ENCODE measurements around the gene ITM2A. TPM values are rescaled to one million over a fixed set of nuclear protein-coding genes. Genes with fewer than 3 reads are reported as not detected.

Gene ITM2A
- polyA plus RNA-seq (ENCODE audit: insufficient read length in 4 of 4): 100 to 1,000 TPM in 2 of 4 donors, 10 to 100 TPM in 2; 92.4 to 104 (median 102) TPM

DNA sequence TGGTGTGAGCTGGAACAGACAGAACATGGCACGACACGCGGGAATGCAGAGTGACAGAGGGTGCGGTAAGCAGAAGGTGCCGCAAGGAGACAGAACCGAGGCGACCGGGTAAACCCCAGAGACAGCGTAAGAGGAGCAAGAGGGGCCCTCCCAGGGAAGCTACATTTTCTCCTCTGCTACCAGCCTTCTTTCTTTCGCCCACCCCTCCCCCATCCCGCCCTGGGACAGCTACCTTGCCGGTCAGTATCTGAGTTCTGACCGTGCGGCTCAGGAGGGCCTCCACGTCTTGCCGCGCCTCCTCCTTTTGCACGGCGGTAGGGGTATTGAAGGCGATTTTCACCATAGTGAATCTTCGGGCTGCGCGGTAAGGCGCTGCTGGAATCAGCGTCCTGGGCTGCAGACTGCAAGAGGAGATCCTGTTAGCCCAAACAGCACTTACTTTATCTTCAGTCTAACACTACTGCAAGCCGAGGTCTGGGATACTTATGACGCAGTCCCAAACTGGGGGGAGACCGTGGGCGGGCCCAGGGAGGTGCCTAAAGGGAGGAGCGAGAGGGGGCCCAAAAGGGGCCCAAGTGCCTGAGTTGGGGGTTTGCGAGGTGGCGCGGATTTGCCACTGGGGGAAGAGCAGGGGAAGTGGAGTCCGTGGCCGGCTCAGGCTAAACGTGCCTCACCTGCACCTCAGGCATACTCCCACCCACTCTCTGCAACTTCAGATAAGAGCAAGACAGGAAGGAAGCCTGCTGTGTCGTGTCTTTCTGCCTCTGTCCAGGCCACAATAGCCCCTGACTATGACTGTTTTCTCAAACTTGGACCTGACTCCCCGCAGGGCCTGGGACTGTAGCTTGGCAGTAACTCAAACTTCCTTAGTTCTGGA, at the start of gene ITM2A:
TSS of gene ITM2A (minus strand) at position 462 of the 877 bp plus-strand sequence. CDS start at position 343, 119 bp downstream.
- DNase-seq (ENCODE audit: low read depth in 4 of 4, low spot score in 3 of 4): no peak

DNA sequence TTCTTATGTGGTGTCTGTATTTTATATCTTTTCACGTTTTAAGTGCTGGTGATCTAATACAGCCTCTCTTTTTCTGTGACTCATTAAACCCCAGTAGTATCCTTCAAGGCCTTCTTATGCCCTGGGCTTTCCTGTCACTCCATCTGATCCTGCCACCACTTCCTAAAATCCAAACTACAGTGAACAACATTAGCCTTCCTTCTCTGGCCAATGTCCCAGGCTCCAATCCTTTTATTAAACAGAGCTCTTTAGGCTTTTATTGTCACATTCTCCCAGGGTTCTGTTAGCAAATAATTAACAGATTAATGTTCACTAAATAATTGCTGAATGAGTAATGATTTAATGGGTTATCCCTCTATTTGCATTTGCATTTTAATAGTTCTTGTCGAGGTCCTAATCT, 47.9 kb upstream of the ITM2A start:
- DNase-seq (ENCODE audit: low read depth in 4 of 4, low spot score in 3 of 4): no peak

DNA sequence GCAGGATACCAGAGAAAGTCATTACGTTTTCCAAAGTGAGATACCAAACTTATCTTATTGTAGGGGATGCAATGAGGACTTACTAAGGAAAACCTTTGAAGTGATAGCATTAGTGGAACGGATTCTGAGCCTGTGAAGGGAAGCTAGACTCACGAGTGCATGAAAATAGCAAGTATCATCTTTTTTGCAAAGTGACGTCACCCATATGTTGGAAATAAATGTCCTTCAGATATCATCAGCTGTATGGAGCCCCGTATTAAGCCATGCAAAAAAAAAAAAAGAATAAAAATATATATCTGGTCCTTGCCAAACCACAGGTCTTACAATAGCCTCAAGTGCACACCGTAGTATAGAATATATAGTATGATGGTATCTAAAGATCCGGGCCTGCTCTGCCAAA, 46.8 kb upstream of the ITM2A start:
- no peak for DNase-seq (ENCODE audit: low read depth in 4 of 4, low spot score in 3 of 4)

DNA sequence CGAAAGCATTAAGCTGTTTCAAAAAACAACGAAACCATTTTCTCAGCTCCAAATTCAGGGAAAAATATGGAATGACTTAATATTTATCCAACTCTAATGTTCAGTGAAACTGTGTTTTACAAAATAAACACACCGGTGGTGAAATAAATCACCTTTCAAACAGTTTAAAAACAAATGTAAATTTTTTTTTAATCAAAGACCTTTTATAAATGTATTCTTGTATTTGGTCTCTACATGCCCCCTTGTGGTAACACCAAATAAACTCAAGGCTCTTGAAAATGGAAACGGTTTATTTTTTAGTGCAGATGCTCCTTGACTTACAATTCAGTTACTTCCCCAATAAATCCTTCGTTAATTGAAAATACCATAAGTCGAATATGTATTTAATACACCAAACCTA, 45.8 kb upstream of the ITM2A start:
- DNase-seq (ENCODE audit: low read depth in 4 of 4, low spot score in 3 of 4): no peak

DNA sequence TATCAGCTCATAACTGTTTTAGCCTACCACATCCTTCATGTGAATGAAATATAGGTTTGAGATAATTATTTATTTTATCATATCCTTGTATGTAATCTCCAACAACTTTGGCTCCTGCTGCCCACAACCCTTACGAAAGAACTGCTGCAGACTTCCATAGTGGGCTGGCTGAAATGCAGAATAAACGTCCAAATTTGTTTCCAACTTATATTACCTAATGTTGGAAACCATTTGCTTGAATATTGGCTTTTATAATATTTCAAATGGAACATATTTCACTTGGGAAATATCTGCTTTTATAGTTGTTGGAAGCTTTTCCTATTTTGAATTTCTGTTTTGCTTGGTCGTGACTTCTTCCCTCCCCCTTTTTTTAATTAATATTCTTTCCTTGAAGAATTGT, 45.0 kb upstream of the ITM2A start:
- DNase-seq (ENCODE audit: low read depth in 4 of 4, low spot score in 3 of 4): no peak

DNA sequence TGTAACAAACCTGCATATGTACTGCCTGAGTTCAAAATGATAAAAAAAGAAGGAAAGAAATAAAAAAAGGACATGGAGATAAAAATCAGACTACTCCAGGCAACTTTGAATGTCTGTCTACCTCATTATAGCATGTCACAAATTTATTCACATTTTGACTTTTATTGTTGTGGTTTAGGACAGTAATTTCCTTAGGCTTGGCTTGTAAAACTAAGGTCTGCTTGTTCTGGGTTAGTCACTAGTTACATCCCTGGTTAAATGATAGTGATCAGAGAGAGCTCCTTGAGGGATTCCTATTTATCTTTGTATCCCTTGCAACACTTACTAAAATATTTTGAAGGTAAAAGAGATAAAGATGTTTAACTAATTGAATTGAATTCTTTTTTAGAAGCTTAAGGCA, 42.5 kb upstream of the ITM2A start:
- no peak for DNase-seq (ENCODE audit: low read depth in 4 of 4, low spot score in 3 of 4)

DNA sequence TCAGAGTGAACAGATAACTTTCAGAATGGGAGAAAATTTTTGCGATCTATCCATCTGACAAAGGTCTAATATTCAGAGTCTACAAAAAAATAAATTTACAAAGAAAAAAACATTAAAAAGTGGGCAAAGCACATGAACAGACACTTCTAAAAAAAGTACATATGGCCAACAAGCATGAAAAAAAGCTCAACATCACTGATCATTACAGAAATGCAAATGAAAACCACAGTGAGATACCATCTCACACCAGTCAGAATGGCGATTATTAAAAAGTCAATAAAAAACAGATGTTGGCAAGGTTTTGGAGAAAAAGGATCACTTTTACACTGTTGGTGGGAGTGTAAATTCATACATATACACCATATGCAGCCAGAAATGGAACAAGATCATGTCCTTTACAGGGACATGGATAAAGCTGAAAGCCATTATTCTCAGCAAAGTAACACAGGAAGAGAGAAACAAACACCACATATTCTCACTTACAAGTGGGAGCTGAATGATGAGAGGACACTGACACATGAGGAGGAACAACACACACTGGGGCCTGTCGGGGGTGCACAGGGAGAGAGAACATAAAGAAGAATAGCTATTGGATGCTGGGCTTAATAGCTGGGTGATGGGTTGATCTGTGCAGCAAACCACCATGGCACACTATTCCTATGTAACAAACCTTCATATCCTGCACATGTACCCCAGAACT, 41.6 kb upstream of the ITM2A start:
- DNase-seq (ENCODE audit: low read depth in 4 of 4, low spot score in 3 of 4): no peak

DNA sequence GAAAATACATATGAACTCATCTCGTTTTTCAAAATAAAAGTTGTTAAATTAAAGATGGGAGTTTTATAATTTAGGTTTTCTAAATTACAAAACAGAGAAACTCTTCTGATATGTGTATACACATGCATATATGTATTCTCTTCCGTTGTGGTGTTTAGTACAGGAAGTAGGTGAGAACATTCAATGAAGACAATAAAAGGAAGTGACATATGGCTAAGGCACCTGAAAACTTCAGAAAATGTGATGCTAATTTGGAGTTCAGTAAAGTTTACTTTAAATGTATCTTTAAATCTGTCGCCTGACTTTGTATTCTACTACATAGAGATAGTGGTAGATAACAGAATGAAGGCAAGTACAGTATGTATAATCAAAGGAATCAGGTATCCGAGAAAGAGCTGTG, 33.5 kb upstream of the ITM2A start:
- no peak for DNase-seq (ENCODE audit: low read depth in 4 of 4, low spot score in 3 of 4)

DNA sequence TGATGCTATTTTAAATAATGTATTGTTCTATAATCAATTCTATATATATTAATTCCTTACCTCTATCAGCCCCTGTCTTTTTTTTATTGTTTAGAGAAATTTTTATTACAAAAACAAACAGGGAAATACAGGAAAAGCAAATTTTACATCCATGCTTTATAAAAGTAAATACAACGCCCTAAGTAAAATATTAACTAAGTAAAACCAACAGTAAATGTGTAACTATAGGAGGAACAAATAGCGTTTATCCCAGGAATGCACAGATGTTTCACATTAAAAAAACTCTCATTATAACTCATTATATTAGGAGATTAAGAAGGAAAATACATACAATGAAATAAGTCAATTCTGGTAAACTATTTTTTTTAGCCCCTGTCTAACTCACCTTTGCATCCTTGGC, 8.2 kb upstream of the ITM2A start:
- no peak for DNase-seq (ENCODE audit: low read depth in 4 of 4, low spot score in 3 of 4)

DNA sequence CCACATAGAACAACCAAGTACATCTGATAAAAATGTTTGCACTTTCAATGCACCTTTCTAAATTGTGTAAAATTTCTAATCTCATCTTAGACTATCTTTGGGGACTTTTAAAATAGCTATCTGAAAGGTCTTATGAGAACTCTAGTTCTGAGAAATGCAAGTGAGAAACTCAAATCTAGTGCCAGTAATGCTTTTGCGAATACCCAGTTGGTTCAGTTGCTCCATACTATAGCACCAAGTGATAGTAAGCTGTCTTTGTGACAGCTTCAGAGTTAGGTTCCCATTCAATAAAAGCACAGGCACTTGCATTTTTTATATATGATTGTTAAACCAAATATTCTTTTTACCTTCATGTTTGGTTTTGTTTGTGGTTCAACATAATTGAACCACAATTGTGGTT, 4.5 kb upstream of the ITM2A start:
- DNase-seq (ENCODE audit: low read depth in 4 of 4, low spot score in 3 of 4): no peak

DNA sequence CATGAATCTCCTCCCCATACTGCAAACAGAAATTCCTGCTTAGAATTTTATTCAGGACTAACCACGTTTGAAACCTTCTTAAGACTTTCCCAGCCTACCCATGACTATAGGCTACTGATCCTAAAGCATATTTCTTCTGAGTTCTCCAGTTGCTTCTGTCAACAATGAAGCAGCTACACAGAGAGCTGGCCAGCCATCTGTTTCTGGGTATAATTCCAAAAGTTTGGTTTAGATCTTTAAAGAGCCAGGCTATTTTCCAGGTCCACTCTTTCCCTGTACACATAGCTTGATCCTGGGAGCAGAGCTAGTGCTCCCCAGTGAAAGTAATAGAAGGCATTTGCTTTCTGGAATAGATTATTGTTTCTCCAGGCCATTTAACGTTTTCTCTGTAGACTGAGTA, 4.0 kb upstream of the ITM2A start:
- DNase-seq (ENCODE audit: low read depth in 4 of 4, low spot score in 3 of 4): no peak

DNA sequence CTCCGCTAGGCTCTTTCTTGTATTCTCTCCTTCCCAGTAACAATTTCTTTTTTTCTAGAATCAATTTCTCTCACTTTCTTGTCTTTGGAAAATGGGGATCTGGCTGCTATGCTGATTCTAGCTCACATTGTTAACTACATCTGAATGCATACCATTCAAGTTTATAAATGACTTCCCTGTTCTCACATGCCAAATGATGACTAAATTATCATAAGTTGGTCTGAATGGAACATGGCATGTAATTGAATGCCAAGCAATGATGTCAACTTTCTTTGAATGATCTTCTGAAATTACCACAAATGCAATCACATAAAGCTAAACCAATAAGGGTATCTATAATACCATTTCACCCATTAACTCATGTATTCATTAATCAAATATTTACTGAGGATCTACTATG, 2.7 kb upstream of the ITM2A start:
- no peak for DNase-seq (ENCODE audit: low read depth in 4 of 4, low spot score in 3 of 4)

DNA sequence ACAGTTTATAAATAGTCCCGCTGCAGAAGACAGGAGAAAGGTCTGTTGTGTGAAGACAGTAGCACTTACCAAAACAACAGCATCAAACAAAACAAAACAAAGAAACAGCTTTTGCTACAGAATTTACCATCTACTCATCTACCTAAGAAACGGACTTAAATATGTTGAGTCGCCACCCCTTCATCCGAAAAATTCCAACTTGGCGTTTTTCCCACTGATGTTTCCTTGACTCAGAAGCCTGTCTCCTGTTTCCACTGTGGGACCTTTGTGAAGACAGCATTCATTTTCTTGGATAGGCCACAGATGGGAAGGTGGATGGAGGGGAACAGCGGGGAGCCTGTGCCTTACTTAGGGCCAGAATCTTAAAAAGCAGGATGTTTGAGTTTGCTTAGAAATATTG, 1.3 kb upstream of the ITM2A start:
- DNase-seq (ENCODE audit: low read depth in 4 of 4, low spot score in 3 of 4): no peak

DNA sequence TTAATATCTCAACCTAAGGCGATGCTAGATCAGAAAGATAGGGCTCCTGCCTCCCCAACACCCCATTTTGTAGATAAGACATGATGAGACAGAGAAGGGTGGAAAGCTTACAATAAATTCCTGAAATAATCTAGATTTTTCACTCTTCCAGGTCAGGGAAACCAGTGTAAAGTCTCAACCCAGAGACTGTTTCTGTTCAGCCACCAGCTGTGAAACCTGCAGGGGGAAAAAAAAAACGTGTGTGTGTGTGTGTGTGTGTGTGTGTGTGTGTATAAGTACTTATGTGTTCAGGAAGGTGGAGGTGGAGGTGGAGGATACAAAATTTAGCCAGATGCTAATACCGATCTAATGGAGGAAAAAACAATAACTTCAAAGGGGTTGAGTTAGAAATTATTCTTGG, 773 bp upstream of the ITM2A start:
- DNase-seq (ENCODE audit: low read depth in 4 of 4, low spot score in 3 of 4): no peak

DNA sequence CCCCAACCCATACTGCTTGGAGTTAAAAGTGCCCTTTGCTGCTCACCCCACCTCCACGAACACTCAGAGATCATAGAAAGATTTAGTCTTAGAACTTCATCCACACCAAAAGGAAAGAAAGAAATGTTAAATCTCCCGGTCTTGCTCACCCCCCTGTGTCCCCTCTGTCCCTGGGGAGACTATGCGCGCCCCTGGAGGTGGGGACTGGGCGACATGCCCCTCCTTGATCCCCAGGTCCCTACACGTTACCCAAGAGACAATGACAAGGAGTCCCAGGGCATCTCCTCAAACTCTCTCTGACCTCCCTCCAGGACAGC, 620 bp downstream of the ITM2A start:
- DNase-seq (ENCODE audit: low read depth in 4 of 4, low spot score in 3 of 4): no peak

DNA sequence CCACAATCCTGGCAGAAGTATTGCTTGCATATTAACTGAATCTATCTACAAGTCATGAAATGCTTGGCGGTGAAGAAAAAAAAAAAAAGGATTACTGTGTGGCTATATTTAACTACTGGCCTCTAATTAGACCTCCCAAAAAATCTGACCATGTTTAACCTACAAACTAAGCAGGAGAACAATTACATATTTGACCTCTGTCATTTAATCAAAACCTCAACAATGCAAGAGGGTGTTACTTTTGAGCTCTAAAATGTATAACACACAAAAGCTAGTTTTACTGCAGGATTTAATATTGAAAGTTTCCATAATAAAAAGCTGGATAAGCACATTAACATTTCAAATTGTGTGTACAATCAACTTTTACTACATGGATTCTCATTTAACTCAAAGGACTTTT, 1.5 kb downstream of the ITM2A start:
- no peak for DNase-seq (ENCODE audit: low read depth in 4 of 4, low spot score in 3 of 4)

DNA sequence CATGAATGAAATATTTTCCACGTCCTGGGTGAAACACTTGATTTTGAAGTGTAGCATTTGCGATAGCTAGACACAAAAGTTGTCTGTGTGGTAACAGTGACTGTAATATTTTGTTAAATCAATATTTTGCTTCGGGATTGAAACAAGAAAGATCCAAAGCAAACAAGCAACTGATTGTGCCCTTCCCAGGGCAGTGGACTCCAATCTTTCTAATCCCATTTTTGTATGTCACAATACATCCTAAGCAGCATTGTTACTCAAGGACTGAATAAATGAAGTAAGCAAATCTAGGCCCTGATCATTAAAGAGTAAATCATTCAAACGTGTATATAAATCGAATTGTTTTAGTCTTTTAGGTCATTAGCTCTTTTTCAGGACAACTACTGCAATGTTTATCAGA, 2.8 kb downstream of the ITM2A start:
- DNase-seq (ENCODE audit: low read depth in 4 of 4, low spot score in 3 of 4): no peak

DNA sequence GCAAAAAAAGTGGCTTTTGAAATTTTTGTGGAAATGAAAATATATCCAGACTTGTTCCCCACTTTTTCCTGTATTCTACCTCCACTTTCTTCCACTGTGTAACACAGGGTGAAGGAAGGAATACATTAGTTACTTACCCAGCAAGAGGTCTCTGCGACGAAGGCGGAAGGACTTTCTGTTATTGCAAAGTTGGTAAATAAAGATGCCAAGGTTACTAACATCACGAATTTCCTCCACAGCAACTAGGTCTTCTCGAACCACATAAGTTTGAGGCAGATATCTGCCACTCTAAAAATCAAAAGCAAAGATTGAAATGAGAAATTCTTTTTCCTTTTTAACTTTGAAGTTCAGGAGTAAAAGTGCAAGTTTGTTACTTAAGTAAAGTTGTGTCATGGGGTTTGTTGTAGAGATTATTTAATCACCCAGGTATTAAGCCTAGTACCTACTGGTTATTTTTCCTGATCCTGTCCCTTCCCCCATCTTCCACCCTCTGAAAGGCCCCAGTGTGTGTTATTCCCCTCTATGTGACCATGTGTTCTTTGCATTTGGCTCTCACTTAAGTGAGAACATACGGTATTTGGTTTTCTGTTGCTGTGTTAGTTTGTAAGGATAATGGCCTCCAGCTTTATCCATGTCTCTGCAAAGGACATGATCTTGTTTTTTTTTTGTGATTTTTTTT, 5.8 kb downstream of the ITM2A start:
- no peak for DNase-seq (ENCODE audit: low read depth in 4 of 4, low spot score in 3 of 4)

DNA sequence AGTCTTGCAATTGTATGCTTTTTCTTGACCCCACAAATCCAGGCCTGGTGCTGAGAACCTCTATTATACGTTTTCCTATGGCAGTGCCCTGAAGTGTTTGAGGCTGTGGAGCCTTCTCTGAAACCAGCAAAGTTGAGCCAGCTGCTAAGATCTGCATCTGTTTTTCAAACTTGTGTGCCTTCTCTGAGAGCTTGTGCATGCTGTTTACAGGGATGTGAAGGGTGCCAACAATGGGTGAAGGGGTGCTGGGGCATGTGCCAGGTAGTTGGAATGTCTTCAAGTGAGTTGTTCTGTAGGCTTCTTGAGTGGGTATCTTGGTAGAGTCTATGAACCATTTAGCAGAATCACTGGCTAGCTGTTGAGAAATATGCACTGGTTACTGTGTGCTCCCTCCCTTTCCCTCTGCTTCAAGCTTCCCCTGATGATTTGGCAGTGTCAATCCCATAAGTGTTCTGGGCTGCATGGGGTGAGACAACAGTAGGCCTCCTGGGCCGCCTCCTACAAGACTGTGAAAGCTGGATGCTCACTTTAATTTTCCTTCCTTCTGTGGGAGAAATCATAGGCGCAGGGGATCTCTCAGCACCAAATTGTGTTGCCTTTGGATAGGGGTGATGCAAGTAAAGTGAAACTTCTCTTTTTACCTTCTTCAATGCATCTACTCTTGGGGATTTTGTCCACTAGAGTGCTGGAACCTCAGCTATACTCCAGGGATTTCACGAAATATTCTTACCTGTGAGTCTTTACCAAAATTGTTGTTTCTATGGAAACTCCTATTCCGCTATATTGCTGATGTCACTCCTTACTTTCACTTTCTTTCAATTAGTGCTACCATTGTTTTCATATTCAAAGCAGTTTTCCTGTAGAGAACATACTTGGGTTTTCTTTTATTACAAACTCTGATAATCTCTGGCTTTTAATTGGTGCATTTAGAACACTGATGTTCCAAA, 30.0 kb downstream of the ITM2A start:
- DNase-seq (ENCODE audit: low read depth in 4 of 4, low spot score in 3 of 4): no peak

DNA sequence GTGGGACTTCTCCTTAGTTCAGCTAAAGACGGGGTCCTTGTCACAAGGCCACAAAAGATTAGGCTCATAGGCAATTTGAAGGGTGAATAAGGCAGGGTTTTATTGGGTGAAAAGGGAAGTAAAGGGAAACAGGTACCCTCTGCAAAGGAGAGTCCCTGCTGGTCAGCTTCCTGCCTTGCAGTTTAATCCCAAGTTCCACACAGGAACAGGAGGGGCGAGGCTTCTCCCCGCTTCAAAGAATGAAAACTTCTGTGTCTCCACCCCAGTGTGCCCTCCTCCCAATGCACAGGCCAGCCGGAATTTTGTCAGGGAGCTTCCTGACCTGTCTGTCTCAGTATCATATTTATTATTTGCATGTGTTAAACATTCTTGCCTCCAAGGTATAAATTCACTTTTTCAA, 37.1 kb downstream of the ITM2A start:
- DNase-seq (ENCODE audit: low read depth in 4 of 4, low spot score in 3 of 4): no peak
